SH-SY5Y (cell line): Measurements from ENCODE around the gene CFAP298.

Experiments
- GATA2 ChIP-seq: IDR thresholded peaks from 2 replicates; pipeline ENCODE4 v1.6.1; 2011; ENCODE audit warnings: mild to moderate bottlenecking, low read depth, low read length
- GATA3 ChIP-seq: IDR thresholded peaks from 2 replicates; pipeline ENCODE4 v1.6.1; 2011; ENCODE audit warnings: low read depth, mild to moderate bottlenecking, low read length, moderate library complexity

- TF ChIP-seq GATA2 = no peak
- no peak for TF ChIP-seq GATA3
Measured at GRCh38 chr21:32613436-32614043, 1.4 kb upstream of the CFAP298 start.
